Neural crest cell (in vitro differentiated cells): ENCODE measurements around the gene DENND1B. TPM values are rescaled to one million over a fixed set of nuclear protein-coding genes. Genes with fewer than 3 reads are reported as not detected.
"Not testable (repeated sequence)": the region's sequence is repeated elsewhere in the genome, so short reads cannot be mapped to it uniquely, and the experiment has no call there.

ENCODE experiments used
- DNase-seq: peaks from one replicate; pipeline ENCODE4 v3.0.0; 2021; ENCODE audit warnings: low read depth, mixed read lengths, low spot score
- H3K27ac Mint-ChIP-seq: one replicate; pipeline ENCODE4 v1.8.0; 2021; ENCODE audit warnings: mild to moderate bottlenecking, mixed read lengths; ENCODE audit not compliant: unreplicated experiment
- H3K27me3 Mint-ChIP-seq: 2 replicates; pipeline ENCODE4 v1.8.0; 2021; ENCODE audit warnings: low read depth, mild to moderate bottlenecking, mixed read lengths
- H3K36me3 Mint-ChIP-seq: 2 replicates; pipeline ENCODE4 v1.8.0; 2021; ENCODE audit warnings: low read depth, mild to moderate bottlenecking, mixed read lengths
- H3K4me1 Mint-ChIP-seq: 2 replicates; pipeline ENCODE4 v1.8.0; 2021; ENCODE audit warnings: mixed read lengths
- H3K4me3 Mint-ChIP-seq: one replicate; pipeline ENCODE4 v1.8.0; 2021; ENCODE audit warnings: mild to moderate bottlenecking, mixed read lengths
- H3K9me3 Mint-ChIP-seq: 2 replicates; pipeline ENCODE4 v1.8.0; 2021; ENCODE audit warnings: mixed read lengths
- total RNA-seq: library from RNA; stranded (reverse); gene quantifications from 2 replicates; pipeline ENCODE4 v1.2.1, GENCODE V29; 2021
- TF ChIP-seq, protein P1 (sequence below): fragments of 200-600 bp; sonication (generic); conservative IDR thresholded peaks from 2 replicates; pipeline ENCODE4 v1.5.0; 2021; ENCODE audit warnings: antibody characterized with exemption, mild to moderate bottlenecking

Gene DENND1B
- total RNA-seq, 1 donor from 2014 or later = 6.5 TPM

DNA sequence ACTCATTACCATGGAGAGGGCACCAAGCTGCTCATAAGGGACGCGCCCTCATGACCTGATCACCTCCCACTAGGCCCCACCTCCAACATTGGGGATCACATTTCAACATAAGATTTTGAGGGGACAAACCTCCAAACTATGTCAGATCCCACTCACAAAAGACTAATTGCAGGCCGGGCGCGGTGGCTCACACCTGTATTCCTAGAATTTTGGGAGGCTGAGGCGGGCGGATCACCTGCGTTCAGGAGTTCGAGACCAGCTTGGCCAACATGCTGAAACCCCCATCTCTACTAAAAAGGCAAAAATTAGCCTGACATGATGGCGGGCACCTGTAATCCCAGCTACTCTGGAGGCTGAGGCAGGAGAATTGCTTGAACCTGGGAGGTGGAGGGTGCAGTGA lies 278.6 kb downstream of the DENND1B start:
- H3K27me3 Mint-ChIP-seq = peaks cover 3% of the 10 kb centered on the region
- TF ChIP-seq, protein P1, sequence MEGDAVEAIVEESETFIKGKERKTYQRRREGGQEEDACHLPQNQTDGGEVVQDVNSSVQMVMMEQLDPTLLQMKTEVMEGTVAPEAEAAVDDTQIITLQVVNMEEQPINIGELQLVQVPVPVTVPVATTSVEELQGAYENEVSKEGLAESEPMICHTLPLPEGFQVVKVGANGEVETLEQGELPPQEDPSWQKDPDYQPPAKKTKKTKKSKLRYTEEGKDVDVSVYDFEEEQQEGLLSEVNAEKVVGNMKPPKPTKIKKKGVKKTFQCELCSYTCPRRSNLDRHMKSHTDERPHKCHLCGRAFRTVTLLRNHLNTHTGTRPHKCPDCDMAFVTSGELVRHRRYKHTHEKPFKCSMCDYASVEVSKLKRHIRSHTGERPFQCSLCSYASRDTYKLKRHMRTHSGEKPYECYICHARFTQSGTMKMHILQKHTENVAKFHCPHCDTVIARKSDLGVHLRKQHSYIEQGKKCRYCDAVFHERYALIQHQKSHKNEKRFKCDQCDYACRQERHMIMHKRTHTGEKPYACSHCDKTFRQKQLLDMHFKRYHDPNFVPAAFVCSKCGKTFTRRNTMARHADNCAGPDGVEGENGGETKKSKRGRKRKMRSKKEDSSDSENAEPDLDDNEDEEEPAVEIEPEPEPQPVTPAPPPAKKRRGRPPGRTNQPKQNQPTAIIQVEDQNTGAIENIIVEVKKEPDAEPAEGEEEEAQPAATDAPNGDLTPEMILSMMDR = no peak
- DNase-seq = no peak
- H3K27ac Mint-ChIP-seq = no peak overlapping the region
- H3K9me3 Mint-ChIP-seq = no peaks in the 10 kb centered on the region
- no peaks in the 10 kb centered on the region for H3K4me1 Mint-ChIP-seq
- no peaks in the 10 kb centered on the region for H3K36me3 Mint-ChIP-seq
- H3K4me3 Mint-ChIP-seq = no peak overlapping the region

- not testable (repeated sequence) for H3K27ac Mint-ChIP-seq, DNase-seq, H3K4me3 Mint-ChIP-seq, H3K4me1 Mint-ChIP-seq, H3K36me3 Mint-ChIP-seq, H3K27me3 Mint-ChIP-seq
- peaks cover 11% of the 10 kb centered on the region for H3K9me3 Mint-ChIP-seq
Measured at GRCh38 chr1:197491505-197491904, 283.8 kb downstream of the DENND1B start.

DNA sequence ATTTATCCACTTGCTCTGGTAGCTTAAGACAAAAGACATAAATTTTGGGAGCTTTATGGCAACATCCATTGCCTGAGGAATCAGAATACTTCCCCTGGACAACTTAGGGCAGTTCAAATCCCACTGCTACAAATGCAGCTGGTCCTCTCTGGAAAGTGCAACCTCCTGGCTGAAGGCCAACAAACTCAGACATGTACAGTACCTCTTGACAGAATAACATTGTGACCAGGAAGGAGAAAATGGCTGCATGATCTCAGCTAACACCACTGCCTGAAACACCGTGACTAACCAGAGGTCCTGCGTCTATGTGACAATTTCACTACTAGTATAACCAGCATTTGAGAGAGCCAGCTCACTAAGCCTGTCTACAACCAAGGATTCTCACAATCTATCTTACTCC lies 288.3 kb downstream of the DENND1B start:
- TF ChIP-seq, protein P1 = no peak
- Mint-ChIP-seq H3K27ac (no peak overlapping the region), H3K4me1 (peaks cover 4% of the 10 kb centered on the region), H3K9me3 (peaks cover 11% of the 10 kb centered on the region), H3K27me3 (no peaks in the 10 kb centered on the region), H3K4me3 (no peak overlapping the region), H3K36me3 (no peaks in the 10 kb centered on the region)
- no peak for DNase-seq

DNA sequence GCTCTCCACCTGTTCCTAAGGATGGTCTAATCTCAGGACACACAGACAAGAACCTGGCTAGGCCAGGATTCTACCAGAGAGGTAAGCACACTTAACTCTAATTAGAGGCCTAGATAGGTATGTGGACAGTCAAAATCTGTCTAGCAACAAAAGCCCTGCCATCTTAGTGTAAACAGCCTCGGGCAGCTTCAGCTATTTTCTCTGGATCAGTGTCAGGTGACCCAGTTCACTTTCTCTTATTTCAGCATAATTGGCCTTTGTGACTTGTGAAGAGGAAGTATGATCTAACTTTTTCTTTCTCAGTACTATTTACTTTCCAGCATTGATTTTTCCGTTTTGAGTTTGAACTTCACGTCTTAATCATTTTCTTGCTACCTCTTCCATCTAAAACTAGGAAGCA lies 289.5 kb downstream of the DENND1B start:
- Mint-ChIP-seq H3K36me3 (no peaks in the 10 kb centered on the region), H3K27me3 (no peaks in the 10 kb centered on the region), H3K27ac (no peak overlapping the region), H3K4me3 (no peak overlapping the region), H3K9me3 (peaks cover 11% of the 10 kb centered on the region), H3K4me1 (peaks cover 4% of the 10 kb centered on the region)
- TF ChIP-seq, protein P1 = no peak
- DNase-seq = no peak

GRCh38 chr1:197481101-197481500 lies 294.2 kb downstream of the DENND1B start:
- no peak for DNase-seq
- TF ChIP-seq, protein P1 = no peak
- no peaks in the 10 kb centered on the region for H3K36me3 Mint-ChIP-seq
- H3K27ac Mint-ChIP-seq = no peak overlapping the region
- H3K27me3 Mint-ChIP-seq = no peaks in the 10 kb centered on the region
- H3K9me3 Mint-ChIP-seq = no peaks in the 10 kb centered on the region
- H3K4me1 Mint-ChIP-seq = peaks cover 4% of the 10 kb centered on the region
- H3K4me3 Mint-ChIP-seq = no peak overlapping the region

- no peak overlapping the region for H3K4me3 Mint-ChIP-seq
- H3K9me3 Mint-ChIP-seq = no peaks in the 10 kb centered on the region
- H3K27me3 Mint-ChIP-seq = no peaks in the 10 kb centered on the region
- H3K36me3 Mint-ChIP-seq = no peaks in the 10 kb centered on the region
- TF ChIP-seq, protein P1 = no peak
- DNase-seq = no peak
- no peaks in the 10 kb centered on the region for H3K4me1 Mint-ChIP-seq
- H3K27ac Mint-ChIP-seq = no peak overlapping the region
Measured at GRCh38 chr1:197480446-197480845, 294.8 kb downstream of the DENND1B start.
